ENCODE results near the gene TMEM115. TPM values are rescaled to one million over a fixed set of nuclear protein-coding genes. Genes with fewer than 3 reads are reported as not detected.
A peak's percentile ranks its signal among the peaks of the same experiment; 100 is the strongest.

TMEM115 gene
- total and polyA plus RNA-seq, 2 of the 13 experiments (the other 11 are each of a cell fraction or from before 2014, with no cell fraction given), result 22.1 to 30.7 TPM

- peak; percentile 96 for TF ChIP-seq ZNF792 (CRISPR knock-in tag; IDR thresholded peaks at IDR 0.05)
- TF ChIP-seq, protein P1, sequence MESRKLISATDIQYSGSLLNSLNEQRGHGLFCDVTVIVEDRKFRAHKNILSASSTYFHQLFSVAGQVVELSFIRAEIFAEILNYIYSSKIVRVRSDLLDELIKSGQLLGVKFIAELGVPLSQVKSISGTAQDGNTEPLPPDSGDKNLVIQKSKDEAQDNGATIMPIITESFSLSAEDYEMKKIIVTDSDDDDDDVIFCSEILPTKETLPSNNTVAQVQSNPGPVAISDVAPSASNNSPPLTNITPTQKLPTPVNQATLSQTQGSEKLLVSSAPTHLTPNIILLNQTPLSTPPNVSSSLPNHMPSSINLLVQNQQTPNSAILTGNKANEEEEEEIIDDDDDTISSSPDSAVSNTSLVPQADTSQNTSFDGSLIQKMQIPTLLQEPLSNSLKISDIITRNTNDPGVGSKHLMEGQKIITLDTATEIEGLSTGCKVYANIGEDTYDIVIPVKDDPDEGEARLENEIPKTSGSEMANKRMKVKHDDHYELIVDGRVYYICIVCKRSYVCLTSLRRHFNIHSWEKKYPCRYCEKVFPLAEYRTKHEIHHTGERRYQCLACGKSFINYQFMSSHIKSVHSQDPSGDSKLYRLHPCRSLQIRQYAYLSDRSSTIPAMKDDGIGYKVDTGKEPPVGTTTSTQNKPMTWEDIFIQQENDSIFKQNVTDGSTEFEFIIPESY (CRISPR knock-in tag; IDR thresholded peaks at IDR 0.05), result no peak; the same call in 1 of the 2 replicates
- 0 out of 2 replicates have a peak, but pooled peaks have one; percentile 7 for TF ChIP-seq ZNF652 (CRISPR knock-in tag; IDR thresholded peaks at IDR 0.05; ENCODE audit: borderline replicate concordance, low read depth)
- peak; percentile 95 for TF ChIP-seq ARNT2 (CRISPR knock-in tag; IDR thresholded peaks at IDR 0.05; ENCODE audit: low read depth)
- TF ChIP-seq, protein P2, sequence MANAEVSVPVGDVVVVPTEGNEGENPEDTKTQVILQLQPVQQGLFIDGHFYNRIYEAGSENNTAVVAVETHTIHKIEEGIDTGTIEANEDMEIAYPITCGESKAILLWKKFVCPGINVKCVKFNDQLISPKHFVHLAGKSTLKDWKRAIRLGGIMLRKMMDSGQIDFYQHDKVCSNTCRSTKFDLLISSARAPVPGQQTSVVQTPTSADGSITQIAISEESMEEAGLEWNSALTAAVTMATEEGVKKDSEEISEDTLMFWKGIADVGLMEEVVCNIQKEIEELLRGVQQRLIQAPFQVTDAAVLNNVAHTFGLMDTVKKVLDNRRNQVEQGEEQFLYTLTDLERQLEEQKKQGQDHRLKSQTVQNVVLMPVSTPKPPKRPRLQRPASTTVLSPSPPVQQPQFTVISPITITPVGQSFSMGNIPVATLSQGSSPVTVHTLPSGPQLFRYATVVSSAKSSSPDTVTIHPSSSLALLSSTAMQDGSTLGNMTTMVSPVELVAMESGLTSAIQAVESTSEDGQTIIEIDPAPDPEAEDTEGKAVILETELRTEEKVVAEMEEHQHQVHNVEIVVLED (CRISPR knock-in tag; IDR thresholded peaks at IDR 0.05; ENCODE audit: borderline replicate concordance), result peak; percentile 97
- TF ChIP-seq ZNF670 (CRISPR knock-in tag; IDR thresholded peaks at IDR 0.05; ENCODE audit: borderline replicate concordance), result peak; percentile 51; the same call in 1 of the 2 replicates
- TF ChIP-seq SETDB1 (CRISPR knock-in tag; IDR thresholded peaks at IDR 0.05; ENCODE audit: borderline replicate concordance), result peak; percentile 25; the same call in 1 of the 2 replicates
- TF ChIP-seq, protein P3, sequence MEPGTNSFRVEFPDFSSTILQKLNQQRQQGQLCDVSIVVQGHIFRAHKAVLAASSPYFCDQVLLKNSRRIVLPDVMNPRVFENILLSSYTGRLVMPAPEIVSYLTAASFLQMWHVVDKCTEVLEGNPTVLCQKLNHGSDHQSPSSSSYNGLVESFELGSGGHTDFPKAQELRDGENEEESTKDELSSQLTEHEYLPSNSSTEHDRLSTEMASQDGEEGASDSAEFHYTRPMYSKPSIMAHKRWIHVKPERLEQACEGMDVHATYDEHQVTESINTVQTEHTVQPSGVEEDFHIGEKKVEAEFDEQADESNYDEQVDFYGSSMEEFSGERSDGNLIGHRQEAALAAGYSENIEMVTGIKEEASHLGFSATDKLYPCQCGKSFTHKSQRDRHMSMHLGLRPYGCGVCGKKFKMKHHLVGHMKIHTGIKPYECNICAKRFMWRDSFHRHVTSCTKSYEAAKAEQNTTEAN (CRISPR knock-in tag; conservative IDR thresholded peaks at IDR 0.05), result peak; percentile 91
- TF ChIP-seq FOXK2 (IDR thresholded peaks at IDR 0.05), result no peak
- TF ChIP-seq ZNF75D (CRISPR knock-in tag; IDR thresholded peaks at IDR 0.05; ENCODE audit: borderline replicate concordance), result peak; percentile 55; the same call in 1 of the 2 replicates
- TF ChIP-seq ZNF232 (CRISPR knock-in tag; IDR thresholded peaks at IDR 0.05; ENCODE audit: borderline replicate concordance), result peak; percentile 97
- peak; percentile 94 for TF ChIP-seq ZNF160 (CRISPR knock-in tag; IDR thresholded peaks at IDR 0.05)
- TF ChIP-seq ZNF460 (CRISPR knock-in tag; IDR thresholded peaks at IDR 0.05; ENCODE audit: borderline replicate concordance), result no peak
- peak; percentile 68; the same call in 1 of the 2 replicates for TF ChIP-seq TEF (CRISPR knock-in tag; IDR thresholded peaks at IDR 0.05)
- TF ChIP-seq, protein P4, sequence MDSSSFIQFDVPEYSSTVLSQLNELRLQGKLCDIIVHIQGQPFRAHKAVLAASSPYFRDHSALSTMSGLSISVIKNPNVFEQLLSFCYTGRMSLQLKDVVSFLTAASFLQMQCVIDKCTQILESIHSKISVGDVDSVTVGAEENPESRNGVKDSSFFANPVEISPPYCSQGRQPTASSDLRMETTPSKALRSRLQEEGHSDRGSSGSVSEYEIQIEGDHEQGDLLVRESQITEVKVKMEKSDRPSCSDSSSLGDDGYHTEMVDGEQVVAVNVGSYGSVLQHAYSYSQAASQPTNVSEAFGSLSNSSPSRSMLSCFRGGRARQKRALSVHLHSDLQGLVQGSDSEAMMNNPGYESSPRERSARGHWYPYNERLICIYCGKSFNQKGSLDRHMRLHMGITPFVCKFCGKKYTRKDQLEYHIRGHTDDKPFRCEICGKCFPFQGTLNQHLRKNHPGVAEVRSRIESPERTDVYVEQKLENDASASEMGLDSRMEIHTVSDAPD (CRISPR knock-in tag; IDR thresholded peaks at IDR 0.05), result peak; percentile 79; the same call in 1 of the 2 replicates
- no peak for TF ChIP-seq ATAD3A (CRISPR knock-in tag; IDR thresholded peaks at IDR 0.05)
- TF ChIP-seq, protein P5, sequence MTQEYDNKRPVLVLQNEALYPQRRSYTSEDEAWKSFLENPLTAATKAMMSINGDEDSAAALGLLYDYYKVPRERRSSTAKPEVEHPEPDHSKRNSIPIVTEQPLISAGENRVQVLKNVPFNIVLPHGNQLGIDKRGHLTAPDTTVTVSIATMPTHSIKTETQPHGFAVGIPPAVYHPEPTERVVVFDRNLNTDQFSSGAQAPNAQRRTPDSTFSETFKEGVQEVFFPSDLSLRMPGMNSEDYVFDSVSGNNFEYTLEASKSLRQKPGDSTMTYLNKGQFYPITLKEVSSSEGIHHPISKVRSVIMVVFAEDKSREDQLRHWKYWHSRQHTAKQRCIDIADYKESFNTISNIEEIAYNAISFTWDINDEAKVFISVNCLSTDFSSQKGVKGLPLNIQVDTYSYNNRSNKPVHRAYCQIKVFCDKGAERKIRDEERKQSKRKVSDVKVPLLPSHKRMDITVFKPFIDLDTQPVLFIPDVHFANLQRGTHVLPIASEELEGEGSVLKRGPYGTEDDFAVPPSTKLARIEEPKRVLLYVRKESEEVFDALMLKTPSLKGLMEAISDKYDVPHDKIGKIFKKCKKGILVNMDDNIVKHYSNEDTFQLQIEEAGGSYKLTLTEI (CRISPR knock-in tag; conservative IDR thresholded peaks at IDR 0.05), result no peak
- TF ChIP-seq, protein P6, sequence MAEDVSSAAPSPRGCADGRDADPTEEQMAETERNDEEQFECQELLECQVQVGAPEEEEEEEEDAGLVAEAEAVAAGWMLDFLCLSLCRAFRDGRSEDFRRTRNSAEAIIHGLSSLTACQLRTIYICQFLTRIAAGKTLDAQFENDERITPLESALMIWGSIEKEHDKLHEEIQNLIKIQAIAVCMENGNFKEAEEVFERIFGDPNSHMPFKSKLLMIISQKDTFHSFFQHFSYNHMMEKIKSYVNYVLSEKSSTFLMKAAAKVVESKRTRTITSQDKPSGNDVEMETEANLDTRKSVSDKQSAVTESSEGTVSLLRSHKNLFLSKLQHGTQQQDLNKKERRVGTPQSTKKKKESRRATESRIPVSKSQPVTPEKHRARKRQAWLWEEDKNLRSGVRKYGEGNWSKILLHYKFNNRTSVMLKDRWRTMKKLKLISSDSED (CRISPR knock-in tag; IDR thresholded peaks at IDR 0.05), result peak; percentile 92; the same call in 1 of the 2 replicates
These were observed 8.6 kb downstream of the TMEM115 start, which contains the start of the genes CYB561D2 and NPRL2 (continued) for GRCh38 chr3:50350527-50351322.

All from HepG2 (cell line).